Measurements from ENCODE around the gene PLEKHS1. TPM values are rescaled to one million over a fixed set of nuclear protein-coding genes. Genes with fewer than 3 reads are reported as not detected.

The PLEKHS1 gene
- total RNA-seq, 1 experiment from 2014 or later: not detected

DNA sequence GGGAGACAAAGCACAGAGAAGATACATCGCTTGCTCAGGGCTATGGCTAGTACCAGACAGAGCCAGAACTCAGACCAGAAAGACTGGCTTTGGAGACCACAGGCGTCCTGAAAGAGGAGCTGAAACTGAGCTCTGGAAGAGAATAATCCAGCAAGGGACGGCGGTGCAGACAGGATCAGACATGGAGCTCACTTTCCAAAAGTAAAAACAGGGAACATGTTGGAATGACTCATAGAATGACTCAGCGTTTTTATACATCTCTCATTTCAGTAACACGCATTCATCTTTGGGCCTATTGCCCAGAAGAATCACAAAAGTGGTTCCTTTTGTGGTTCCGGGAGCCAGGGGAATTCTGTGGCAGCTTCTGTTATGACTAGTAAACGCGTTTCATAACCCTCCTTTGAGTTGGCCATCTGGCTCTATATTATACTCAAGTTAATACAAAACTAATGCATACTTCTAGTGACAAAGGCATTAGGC is 37.2 kb downstream of the PLEKHS1 start:
- no peak overlapping the region for H2BK20ac ChIP-seq (ENCODE audit: low read depth, low read length, poor library complexity, severe bottlenecking)
- no peak overlapping the region for H2BK12ac ChIP-seq (ENCODE audit: insufficient read length, low read depth, low read length)
- no peaks in the 10 kb centered on the region; a peak in 1 of 7 replicates for H3K36me3 Mint-ChIP-seq (ENCODE audit: insufficient read depth in 1 of 3, low read depth in 3 of 3)
- no peaks in the 10 kb centered on the region for H3K4me1 ChIP-seq (ENCODE audit: insufficient read depth, low read length)
- H3K27me3 ChIP-seq (ENCODE audit: insufficient read depth, low read length): no peaks in the 10 kb centered on the region
- no peak overlapping the region for H4K91ac ChIP-seq (ENCODE audit: insufficient read length, low read depth, low read length)
- H3K14ac ChIP-seq (ENCODE audit: insufficient read depth, low read length): no peak overlapping the region
- peaks cover 0 to 3% of the 10 kb centered on the region in 2 experiments; a peak in 2 of 5 replicates for H3K9me3 Mint-ChIP-seq
- no peaks in the 10 kb centered on the region for H3K23me2 ChIP-seq (ENCODE audit: insufficient read length, low read depth, low read length, poor library complexity, severe bottlenecking)
- H3K4me3 Mint-ChIP-seq: no peak overlapping the region
- H2BK5ac ChIP-seq (ENCODE audit: insufficient read length, low read length): no peak overlapping the region
- no peak overlapping the region for H3K4ac ChIP-seq (ENCODE audit: low read depth, low read length)
- 0 out of 4 replicates have a peak, but pooled peaks cover 0 to 2% of the 10 kb centered on the region in 2 experiments for H3K4me1 Mint-ChIP-seq
- no peaks in the 10 kb centered on the region; the same call in 1 of the 2 replicates for H3K27me3 Mint-ChIP-seq (ENCODE audit: low read depth)
- no peak overlapping the region for H3K27ac Mint-ChIP-seq
- H2BK15ac ChIP-seq (ENCODE audit: low read depth, low read length): no peak overlapping the region
- no peak overlapping the region for H3K9ac ChIP-seq (ENCODE audit: extremely low read depth, insufficient read length, low read length)
- H4K8ac ChIP-seq (replicated peaks; ENCODE audit: insufficient read length, low read depth, low read length): no peak overlapping the region
- no peaks in the 10 kb centered on the region for H3K79me1 ChIP-seq (ENCODE audit: insufficient read depth, low read depth, low read length, poor library complexity, severe bottlenecking)
- no peak overlapping the region for H3K56ac ChIP-seq (ENCODE audit: insufficient read length, low read depth, low read length)
- H3K18ac ChIP-seq (ENCODE audit: insufficient read length, low read depth, low read length): no peak overlapping the region
- no peak overlapping the region for H3T11ph ChIP-seq (ENCODE audit: low read length)
- no peak overlapping the region for H4K5ac ChIP-seq (ENCODE audit: insufficient read length, low read depth, low read length)
- no peak overlapping the region for H3K4me2 ChIP-seq (ENCODE audit: insufficient read depth, insufficient read length, low read length)
- H4K20me1 ChIP-seq (ENCODE audit: control insufficient read depth, insufficient read depth, insufficient read length): no peaks in the 10 kb centered on the region
- no peak overlapping the region for H2AK5ac ChIP-seq (ENCODE audit: insufficient read length, low read length)
- no peak overlapping the region for H3K23ac ChIP-seq (ENCODE audit: insufficient read length, low read depth, low read length)
- no peaks in the 10 kb centered on the region for H3K9me3 ChIP-seq (ENCODE audit: control insufficient read depth, low read depth, low read length)
- H2AFZ ChIP-seq (ENCODE audit: low read length): no peak overlapping the region
- no peak for TF ChIP-seq CTCF (conservative IDR thresholded peaks at IDR 0.05)
- no peak overlapping the region for H3K27ac ChIP-seq (ENCODE audit: insufficient read length, low read depth, low read length)
- H2BK120ac ChIP-seq (ENCODE audit: low read depth, low read length, poor library complexity, severe bottlenecking): no peak overlapping the region
- no peaks in the 10 kb centered on the region for H3K79me2 ChIP-seq (ENCODE audit: insufficient read depth, low read length)
- no CpG with 5 or more reads among the region's 9 CpGs for WGBS (ENCODE audit: extremely low coverage, insufficient read length, low lambda C conversion rate)
- no peak for DNase-seq
